PC-9 (cell line): Measurements from ENCODE around the gene RHOF. TPM values are rescaled to one million over a fixed set of nuclear protein-coding genes. Genes with fewer than 3 reads are reported as not detected.
A peak's percentile ranks its signal among the peaks of the same experiment; 100 is the strongest.

Experiments
- BruUV-seq: library from RNA; stranded (reverse); fragments of 400-500 nt; replicated peaks from 2 replicates; lab custom pipeline; 2021; lab: Mats Ljungman, UMichigan
- CTCF ChIA-PET: fragments of 300-600 bp; sonication (Branson Sonifier 250); formaldehyde crosslinking; loops from one replicate; lab custom pipeline; 2022; ENCODE audit warnings: antibody characterized with exemption; lab: Charles Lee
- POLR2A ChIA-PET: fragments of 300-600 bp; sonication (Branson Sonifier 250); formaldehyde crosslinking; loops from one replicate; lab custom pipeline; 2022; ENCODE audit warnings: antibody characterized with exemption; ENCODE audit not compliant: unreplicated experiment; lab: Charles Lee
- DNase-seq, 2 experiments: peaks; one replicate each; pipeline versions ENCODE4 v3.0.0 to v3.0.0-alpha.2; 2015 to 2022; ENCODE audit warnings: mixed read lengths in 1 of 2
- H2AFZ ChIP-seq: fragments of 200-600 bp; sonication (generic); 2 replicates; pipeline ENCODE4 v1.8.1; 2017; ENCODE audit warnings: antibody characterized with exemption
- H3F3A ChIP-seq: fragments of 200-600 bp; sonication (generic); 2 replicates; pipeline ENCODE4 v1.8.1; 2017; ENCODE audit warnings: antibody characterized with exemption, mild to moderate bottlenecking, low read depth; ENCODE audit not compliant: insufficient read depth
- H3K27ac ChIP-seq: fragments of 200-600 bp; sonication (generic); 2 replicates; pipeline ENCODE4 v1.6.1; 2016; ENCODE audit warnings: mixed run types
- H3K27me3 ChIP-seq: fragments of 200-600 bp; sonication (generic); 2 replicates; pipeline ENCODE4 v1.6.1; 2016; ENCODE audit warnings: low read depth, mixed run types; ENCODE audit not compliant: insufficient read depth
- H3K36me3 ChIP-seq: fragments of 200-600 bp; sonication (generic); 2 replicates; pipeline ENCODE4 v1.6.1; 2016; ENCODE audit warnings: low read depth, mixed run types
- H3K4me1 ChIP-seq: fragments of 200-600 bp; sonication (generic); replicated peaks from 2 replicates; pipeline ENCODE4 v1.6.1; 2016; ENCODE audit warnings: mixed run types; ENCODE audit not compliant: insufficient read depth
- H3K4me2 ChIP-seq: fragments of 200-600 bp; sonication (generic); 2 replicates; pipeline ENCODE4 v1.6.1; 2017; ENCODE audit warnings: mixed run types
- H3K4me3 ChIP-seq: fragments of 200-600 bp; sonication (generic); 2 replicates; pipeline ENCODE4 v1.6.1; 2016; ENCODE audit warnings: mixed run types
- H3K79me2 ChIP-seq: fragments of 200-600 bp; sonication (generic); 2 replicates; pipeline ENCODE4 v1.6.1; 2017; ENCODE audit warnings: low read depth, mixed run types
- H3K9me2 ChIP-seq: fragments of 200-600 bp; sonication (generic); 2 replicates; pipeline ENCODE4 v1.8.1; 2017; ENCODE audit warnings: mild to moderate bottlenecking; ENCODE audit not compliant: insufficient read depth
- H3K9me3 ChIP-seq: fragments of 200-600 bp; sonication (generic); 2 replicates; pipeline ENCODE4 v1.8.1; 2016; ENCODE audit warnings: low read depth; ENCODE audit not compliant: insufficient read depth
- H4K20me1 ChIP-seq: fragments of 200-600 bp; sonication (generic); 2 replicates; pipeline ENCODE4 v1.8.1; 2017; ENCODE audit not compliant: insufficient read depth
- EZH2 ChIP-seq: fragments of 200-600 bp; sonication (generic); IDR thresholded peaks from 2 replicates; pipeline ENCODE4 v1.8.0; 2017; ENCODE audit warnings: antibody characterized with exemption, low read depth
- intact Hi-C: fragments of 100-400 bp; cut with micrococcal nuclease; formaldehyde crosslinking; loops from one replicate; pipeline ENCODE4 v1.10.0; 2022; ENCODE audit not compliant: unreplicated experiment
- total RNA-seq: library from RNA; stranded (reverse); gene quantifications from 2 replicates; pipeline ENCODE4 v1.2.3, GENCODE V29; 2021
- TF ChIP-seq, protein P1 (sequence below): fragments of 200-600 bp; sonication (generic); conservative IDR thresholded peaks from 2 replicates; pipeline ENCODE4 v1.6.1; 2017; ENCODE audit warnings: mixed run types, antibody characterized with exemption, mild to moderate bottlenecking, moderate library complexity

Gene RHOF
- total RNA-seq, 1 experiment from 2014 or later, result 179 TPM

- Histone ChIP-seq H3K4me3 (peak overlapping the region; percentile 21; the same call in 1 of the 2 replicates), H3K9me2 (no peaks in the 10 kb centered on the region), H3K27me3 (no peaks in the 10 kb centered on the region), H3K27ac (peak overlapping the region; percentile 100), H3K4me2 (peak overlapping the region; percentile 93), H3K4me1 (peaks cover 78% of the 10 kb centered on the region), H3K79me2 (peaks cover 89% of the 10 kb centered on the region), H2AFZ (no peak overlapping the region), H3K36me3 (peaks cover 18% of the 10 kb centered on the region; the same call in 1 of the 2 replicates), H3F3A (peaks cover 89% of the 10 kb centered on the region), H4K20me1 (no peaks in the 10 kb centered on the region), H3K9me3 (no peaks in the 10 kb centered on the region)
- DNase-seq, result peak in 1 of 2 experiments; percentile 84
- no TSS peak for BruUV-seq
- POLR2A ChIA-PET, result interaction anchor here (0.6 kb wide), 1 partner anchor 23 kb away, joined by 23 read pairs; no protein-coding TSS in a partner anchor
- CTCF ChIA-PET, result interaction anchor here (0.6 kb wide), 1 partner anchor 569 kb away, joined by 4 read pairs; no protein-coding TSS in a partner anchor
- no peak for TF ChIP-seq EZH2
- TF ChIP-seq, protein P1, sequence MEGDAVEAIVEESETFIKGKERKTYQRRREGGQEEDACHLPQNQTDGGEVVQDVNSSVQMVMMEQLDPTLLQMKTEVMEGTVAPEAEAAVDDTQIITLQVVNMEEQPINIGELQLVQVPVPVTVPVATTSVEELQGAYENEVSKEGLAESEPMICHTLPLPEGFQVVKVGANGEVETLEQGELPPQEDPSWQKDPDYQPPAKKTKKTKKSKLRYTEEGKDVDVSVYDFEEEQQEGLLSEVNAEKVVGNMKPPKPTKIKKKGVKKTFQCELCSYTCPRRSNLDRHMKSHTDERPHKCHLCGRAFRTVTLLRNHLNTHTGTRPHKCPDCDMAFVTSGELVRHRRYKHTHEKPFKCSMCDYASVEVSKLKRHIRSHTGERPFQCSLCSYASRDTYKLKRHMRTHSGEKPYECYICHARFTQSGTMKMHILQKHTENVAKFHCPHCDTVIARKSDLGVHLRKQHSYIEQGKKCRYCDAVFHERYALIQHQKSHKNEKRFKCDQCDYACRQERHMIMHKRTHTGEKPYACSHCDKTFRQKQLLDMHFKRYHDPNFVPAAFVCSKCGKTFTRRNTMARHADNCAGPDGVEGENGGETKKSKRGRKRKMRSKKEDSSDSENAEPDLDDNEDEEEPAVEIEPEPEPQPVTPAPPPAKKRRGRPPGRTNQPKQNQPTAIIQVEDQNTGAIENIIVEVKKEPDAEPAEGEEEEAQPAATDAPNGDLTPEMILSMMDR, result no peak
- intact Hi-C loops, result no loop called here
Measured at GRCh38 chr12:121788176-121788818, 5.2 kb downstream of the RHOF start.

- Histone ChIP-seq H2AFZ (no peak overlapping the region), H3K9me3 (no peaks in the 10 kb centered on the region), H4K20me1 (peaks cover 4% of the 10 kb centered on the region), H3K4me2 (peak overlapping the region; percentile 93), H3K27me3 (no peaks in the 10 kb centered on the region), H3F3A (peaks cover 91% of the 10 kb centered on the region), H3K36me3 (peaks cover 20% of the 10 kb centered on the region; the same call in 1 of the 2 replicates), H3K4me3 (peak overlapping the region; percentile 21; the same call in 1 of the 2 replicates), H3K79me2 (peaks cover 89% of the 10 kb centered on the region), H3K27ac (peak overlapping the region; percentile 100), H3K9me2 (no peaks in the 10 kb centered on the region), H3K4me1 (peaks cover 87% of the 10 kb centered on the region)
- DNase-seq, result peak in 1 of 2 experiments; percentile 78
- POLR2A ChIA-PET, result interaction anchor here (0.6 to 1.0 kb wide), 5 partner anchors 12 to 416 kb away, joined by 3 to 23 read pairs (median 6); partner anchors contain the start of gene B3GNT4
- CTCF ChIA-PET, result interaction anchor here (0.6 kb wide), 1 partner anchor 568 kb away, joined by 4 read pairs; no protein-coding TSS in a partner anchor
- no peak for TF ChIP-seq EZH2
- TF ChIP-seq, protein P1, result no peak
- intact Hi-C loops, result no loop called here
- BruUV-seq, result no TSS peak
Measured at GRCh38 chr12:121787063-121788025, 6.1 kb downstream of the RHOF start.

DNA sequence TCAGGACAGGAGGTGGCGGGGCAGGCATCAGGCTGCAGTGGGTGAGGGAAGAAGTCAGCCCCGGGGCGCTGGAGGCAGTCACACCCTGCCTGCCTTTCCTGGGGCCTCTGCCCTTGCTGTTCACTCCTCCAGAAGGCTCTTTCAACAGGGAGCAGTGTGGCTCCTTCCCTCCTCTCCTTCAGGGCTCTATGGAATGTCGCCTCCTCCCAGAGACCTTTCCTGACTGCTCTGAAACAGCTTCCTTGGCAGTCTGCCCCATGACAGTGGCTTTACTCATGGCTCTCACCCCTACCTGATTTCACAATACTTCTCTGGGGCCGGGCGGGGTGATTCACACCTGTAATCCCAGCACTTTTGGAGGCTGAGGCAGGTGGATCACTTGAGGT is 7.1 kb downstream of the RHOF start:
- H3K4me2 ChIP-seq, result peak overlapping the region; percentile 80
- POLR2A ChIA-PET, result interaction anchor here (0.6 to 1.0 kb wide), 6 partner anchors 9 to 417 kb away, joined by 3 to 19 read pairs (median 5); partner anchors contain the start of gene B3GNT4
- BruUV-seq, result no TSS peak
- H4K20me1 ChIP-seq, result peaks cover 13% of the 10 kb centered on the region
- TF ChIP-seq, protein P1, result no peak
- no peak for TF ChIP-seq EZH2
- CTCF ChIA-PET, result interaction anchor here (0.6 kb wide), 1 partner anchor 291 kb away, joined by 6 read pairs; no protein-coding TSS in a partner anchor
- peaks cover 26% of the 10 kb centered on the region for H3K36me3 ChIP-seq
- no peaks in the 10 kb centered on the region for H3K9me2 ChIP-seq
- no peak overlapping the region for H2AFZ ChIP-seq
- peaks cover 93% of the 10 kb centered on the region for H3K79me2 ChIP-seq
- peak; percentile 96 to 98 for DNase-seq
- intact Hi-C loops, result loop anchor here (1.0 kb wide), 2 partner anchors 8 to 11 kb away; no protein-coding TSS in a partner anchor
- no peak overlapping the region for H3K4me3 ChIP-seq
- peaks cover 88% of the 10 kb centered on the region for H3F3A ChIP-seq
- H3K9me3 ChIP-seq, result no peaks in the 10 kb centered on the region
- no peaks in the 10 kb centered on the region for H3K27me3 ChIP-seq
- H3K27ac ChIP-seq, result peak overlapping the region; percentile 100
- H3K4me1 ChIP-seq, result peaks cover 88% of the 10 kb centered on the region
